GM19324 (cell line): ENCODE measurements around the gene EVA1A.

ENCODE experiments used
- ATAC-seq: cut with Tn5 transposase; IDR thresholded peaks from one replicate; pipeline ENCODE4 v1.9.1; 2021; ENCODE audit warnings: mild to moderate bottlenecking, moderate library complexity; ENCODE audit not compliant: unreplicated experiment, low FRiP score

The EVA1A gene

GRCh38 chr2:75592030-75592429 lies 31.3 kb upstream of the EVA1A start:
- no peak for ATAC-seq

DNA sequence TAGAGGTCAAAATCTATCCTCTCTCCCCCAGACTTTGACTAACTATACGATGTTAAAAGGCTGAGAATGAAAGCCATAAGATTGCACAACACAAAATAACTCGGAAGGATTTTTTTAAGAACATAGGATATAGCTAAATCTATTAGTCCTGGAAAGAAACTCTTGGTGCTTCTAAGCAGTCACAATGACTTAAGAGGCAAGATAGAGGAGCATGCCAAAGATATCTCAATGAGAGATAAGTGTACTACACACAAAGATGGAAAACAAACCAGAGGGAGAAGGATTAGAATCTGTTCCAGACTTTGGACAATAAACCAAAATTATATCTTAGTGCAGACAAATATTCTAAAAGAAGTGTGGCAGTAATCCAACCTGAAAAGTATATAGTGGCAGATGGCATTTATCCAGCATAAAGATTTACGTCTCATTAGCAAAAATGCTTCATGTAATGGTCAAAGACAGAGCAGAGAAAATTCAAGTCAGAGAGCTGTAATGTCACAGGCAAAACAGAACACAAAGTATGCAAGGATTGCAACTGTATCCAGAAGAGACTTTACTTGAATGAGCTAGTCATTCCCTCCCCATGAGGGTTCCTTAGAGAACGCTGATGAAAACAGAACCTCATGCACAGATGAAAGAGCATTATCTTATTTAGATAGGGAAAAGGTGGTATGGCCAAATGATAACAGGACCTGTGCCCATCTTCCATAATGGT lies 28.8 kb upstream of the EVA1A start:
- no peak for ATAC-seq

- ATAC-seq, result no peak
Measured at GRCh38 chr2:75587954-75588587, 27.3 kb upstream of the EVA1A start.

DNA sequence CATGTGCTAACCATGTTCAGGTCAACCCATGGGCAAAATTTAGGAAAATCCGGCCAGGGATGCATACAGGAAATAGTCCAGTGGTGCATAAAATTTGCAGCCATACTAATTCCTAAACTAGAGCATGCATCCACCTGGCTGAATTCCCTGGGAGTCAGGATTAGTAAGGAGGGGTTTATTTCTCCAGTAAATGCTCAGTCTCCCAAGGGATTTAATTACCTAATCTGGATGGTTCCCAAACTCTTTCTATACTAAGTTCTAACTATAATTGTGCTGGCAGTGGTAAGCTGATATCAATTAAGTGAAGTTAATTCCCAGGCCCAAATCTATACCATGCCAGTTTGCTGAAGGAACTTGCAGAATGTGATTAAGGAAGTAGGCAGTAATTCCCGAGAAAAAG lies 26.2 kb upstream of the EVA1A start:
- ATAC-seq, result no peak

DNA sequence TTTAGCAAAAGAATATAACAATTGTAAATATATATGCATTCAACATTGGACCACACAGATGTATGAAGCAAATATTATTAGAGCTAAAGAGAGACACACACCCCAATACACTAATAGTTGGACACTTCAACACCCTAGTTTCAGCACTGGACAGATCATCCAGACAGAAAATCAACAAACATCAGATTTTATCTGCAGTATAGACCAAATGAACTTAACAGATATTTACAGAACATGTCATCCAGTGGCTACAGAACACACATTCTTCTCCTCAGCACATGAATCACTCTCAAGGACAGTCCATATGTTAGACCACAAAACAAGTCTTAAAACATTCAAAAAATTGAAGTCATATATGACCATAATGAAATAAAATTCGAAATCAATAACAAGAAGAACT lies 22.1 kb upstream of the EVA1A start:
- no peak for ATAC-seq

- ATAC-seq, result no peak
Measured at GRCh38 chr2:75580606-75581005, 19.9 kb upstream of the EVA1A start.

GRCh38 chr2:75580156-75580555 lies 19.4 kb upstream of the EVA1A start:
- no peak for ATAC-seq

GRCh38 chr2:75579186-75579585 lies 18.4 kb upstream of the EVA1A start:
- no peak for ATAC-seq

DNA sequence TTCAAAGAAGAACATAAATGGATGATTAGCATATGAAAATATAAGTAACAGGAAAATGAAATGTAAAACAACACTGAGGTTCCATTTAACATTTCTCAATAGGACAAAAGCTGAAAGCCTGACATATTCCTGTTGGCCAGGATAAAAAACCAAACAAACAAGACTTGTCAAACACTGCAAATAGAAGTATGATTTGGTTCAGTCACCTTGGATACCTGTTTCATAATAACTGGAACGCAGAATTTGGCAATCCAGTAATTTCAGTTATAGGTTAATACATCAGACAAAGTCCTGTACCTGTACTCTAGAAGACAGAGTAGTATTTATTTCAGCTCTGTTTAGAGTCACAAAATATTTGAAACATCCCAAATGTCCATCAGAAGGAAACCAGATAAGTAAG lies 16.5 kb upstream of the EVA1A start:
- no peak for ATAC-seq

GRCh38 chr2:75574106-75574505 lies 13.4 kb upstream of the EVA1A start:
- no peak for ATAC-seq

DNA sequence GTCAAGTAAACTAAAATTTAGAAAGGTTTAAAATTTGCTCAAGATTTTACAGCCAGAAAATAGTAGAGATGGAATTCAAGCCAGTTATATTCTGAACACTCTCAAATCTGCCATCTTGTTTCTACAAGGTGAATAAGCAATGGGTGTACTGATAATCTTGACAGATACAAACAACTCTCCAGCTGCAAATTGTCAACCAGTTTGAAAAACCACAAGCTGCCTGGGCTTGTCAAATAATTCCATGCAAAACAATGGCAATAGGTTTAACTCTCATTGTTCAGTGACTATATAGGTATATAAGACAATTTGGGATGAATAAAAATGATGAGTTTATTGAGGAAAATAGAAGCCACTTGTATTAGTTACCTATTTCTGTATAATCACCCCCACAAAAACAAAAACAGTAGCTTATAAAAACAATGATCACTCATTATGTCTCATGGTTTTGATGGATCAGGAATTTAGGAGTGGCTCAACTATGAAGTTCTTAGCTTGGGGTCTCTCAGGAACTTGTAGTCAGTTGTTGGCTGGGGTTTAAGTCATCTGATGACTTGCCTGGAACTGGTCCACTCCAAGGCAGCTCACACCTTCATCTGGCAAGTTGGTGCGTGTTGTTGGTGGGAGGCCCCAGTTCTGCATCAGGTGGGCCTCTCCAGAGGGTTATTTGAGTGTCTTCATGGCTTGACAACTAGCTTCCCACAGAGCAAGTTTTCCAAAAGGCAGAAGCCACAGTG lies 12.6 kb upstream of the EVA1A start:
- no peak for ATAC-seq

- ATAC-seq, result no peak
Measured at GRCh38 chr2:75571730-75572430, 11.1 kb upstream of the EVA1A start.

GRCh38 chr2:75570948-75571729 lies 10.4 kb upstream of the EVA1A start:
- ATAC-seq, result no peak

- no peak for ATAC-seq
Measured at GRCh38 chr2:75570024-75570947, 9.5 kb upstream of the EVA1A start.

DNA sequence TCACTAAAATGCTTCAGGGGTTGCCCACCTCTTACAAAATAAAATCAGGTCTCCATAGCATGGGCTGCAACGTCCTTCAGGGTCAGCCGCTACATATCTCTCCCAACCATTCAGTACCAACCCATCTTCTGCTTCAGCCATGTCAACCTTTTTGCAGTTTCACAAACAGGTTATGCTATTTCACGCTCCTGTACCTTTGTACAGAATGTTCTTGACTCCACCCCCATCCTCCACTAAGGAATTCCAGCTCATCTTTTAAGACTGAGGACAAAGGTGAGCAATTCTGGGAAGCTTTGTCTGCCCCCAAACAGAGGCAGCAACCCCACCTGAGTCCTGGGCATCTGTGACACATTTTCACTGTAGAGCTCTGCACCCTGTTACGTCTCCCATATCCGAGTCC lies 8.8 kb upstream of the EVA1A start:
- ATAC-seq, result no peak

DNA sequence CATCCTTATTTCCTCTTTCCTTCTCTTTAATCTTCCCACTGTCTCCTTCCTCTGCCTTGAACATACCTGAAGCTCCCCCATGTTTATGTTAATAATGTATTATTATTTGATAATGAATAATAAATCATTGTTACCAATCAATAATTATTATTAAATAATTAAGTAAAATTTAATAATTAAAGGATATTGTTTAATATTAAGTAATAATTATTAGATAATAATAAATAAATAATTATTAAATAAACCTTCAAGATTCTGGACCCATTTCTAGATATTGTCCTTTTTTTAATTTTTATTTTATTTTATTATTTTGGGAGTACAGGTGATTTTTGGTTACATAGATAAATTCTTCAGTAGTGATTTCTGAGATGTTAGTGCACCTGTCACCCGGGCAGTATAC lies 7.4 kb upstream of the EVA1A start:
- no peak for ATAC-seq

GRCh38 chr2:75565472-75566462 lies 5.0 kb upstream of the EVA1A start:
- ATAC-seq, result no peak

- ATAC-seq, result no peak
Measured at GRCh38 chr2:75564713-75565359, 4.1 kb upstream of the EVA1A start.
